IPS-NIHi7 (cell line): Measurements from ENCODE around the gene GUCY1A2.
"Not testable (repeated sequence)": the region's sequence is repeated elsewhere in the genome, so short reads cannot be mapped to it uniquely, and the experiment has no call there.

Experiments used
- DNase-seq: peaks from one replicate; pipeline ENCODE4 v3.0.0; 2012; ENCODE audit warnings: mixed read lengths; ENCODE audit errors: extremely low spot score

The GUCY1A2 gene

DNA sequence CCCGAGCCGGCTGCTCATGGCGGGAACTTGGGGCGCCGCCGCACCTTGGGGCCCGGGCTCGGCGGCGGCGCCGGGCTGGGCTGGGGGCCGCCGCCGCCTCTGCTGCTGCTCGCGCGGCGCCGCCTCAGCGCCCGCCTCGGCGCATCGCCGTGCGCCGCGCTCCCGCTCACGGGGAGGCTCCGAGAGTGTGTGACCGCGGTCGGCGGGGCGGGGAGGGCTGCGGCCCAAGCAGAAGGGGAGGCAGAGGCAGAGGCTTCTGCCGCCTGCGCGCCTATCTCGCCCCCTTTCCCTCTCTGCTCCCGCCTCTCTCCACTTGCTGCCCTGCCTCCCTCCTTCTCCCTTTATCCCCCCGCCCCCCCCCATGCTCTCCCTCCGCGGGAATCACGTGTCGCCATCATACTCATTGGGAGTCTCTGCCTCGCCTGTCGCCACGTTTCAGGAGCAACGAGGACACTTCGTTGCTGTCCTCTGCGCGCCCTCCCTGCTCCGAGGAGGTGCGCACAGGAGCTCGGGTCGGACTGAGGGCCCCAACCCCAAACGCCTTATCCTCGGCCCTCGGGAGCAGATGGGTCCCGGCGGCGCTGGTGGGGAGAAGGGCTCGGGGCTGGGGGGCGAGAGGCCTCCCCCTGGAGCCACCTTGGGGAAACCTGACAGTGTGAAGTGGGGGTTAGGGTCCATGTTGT is at the start of gene GUCY1A2:
TSS of gene GUCY1A2 (minus strand) at position 258 of the 683 bp plus-strand sequence. CDS start 421 bp downstream, outside the sequence.
- peak; percentile 24 for DNase-seq

GRCh38 chr11:107054391-107054790 is 36.1 kb upstream of the GUCY1A2 start:
- DNase-seq = no peak

- not testable (repeated sequence) for DNase-seq
These were observed 33.1 kb upstream of the GUCY1A2 start for GRCh38 chr11:107051332-107051731.

GRCh38 chr11:107050899-107051298 is 32.6 kb upstream of the GUCY1A2 start:
- not testable (repeated sequence) for DNase-seq

DNA sequence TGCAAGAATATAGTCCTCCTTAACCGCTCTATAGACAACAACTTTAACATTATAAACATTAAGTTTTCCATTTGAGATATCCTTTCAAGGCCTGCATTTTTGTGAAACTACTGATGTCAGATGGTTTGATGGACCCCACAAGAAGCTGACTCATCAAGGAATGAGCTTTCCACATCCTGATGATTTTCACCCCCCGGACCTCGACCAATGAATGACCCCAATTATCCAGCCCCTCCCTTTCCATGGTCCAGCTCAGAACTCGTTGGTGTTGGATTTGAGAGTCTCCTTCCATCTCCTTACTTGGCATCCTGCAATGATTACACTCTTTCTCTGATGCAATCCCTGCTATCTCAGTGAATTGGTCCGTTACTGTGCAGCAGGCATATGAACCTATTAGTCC is 31.8 kb upstream of the GUCY1A2 start:
- no peak for DNase-seq

GRCh38 chr11:107044503-107044902 is 26.2 kb upstream of the GUCY1A2 start:
- DNase-seq = no peak

GRCh38 chr11:107043242-107044006 is 25.1 kb upstream of the GUCY1A2 start:
- DNase-seq = no peak

DNA sequence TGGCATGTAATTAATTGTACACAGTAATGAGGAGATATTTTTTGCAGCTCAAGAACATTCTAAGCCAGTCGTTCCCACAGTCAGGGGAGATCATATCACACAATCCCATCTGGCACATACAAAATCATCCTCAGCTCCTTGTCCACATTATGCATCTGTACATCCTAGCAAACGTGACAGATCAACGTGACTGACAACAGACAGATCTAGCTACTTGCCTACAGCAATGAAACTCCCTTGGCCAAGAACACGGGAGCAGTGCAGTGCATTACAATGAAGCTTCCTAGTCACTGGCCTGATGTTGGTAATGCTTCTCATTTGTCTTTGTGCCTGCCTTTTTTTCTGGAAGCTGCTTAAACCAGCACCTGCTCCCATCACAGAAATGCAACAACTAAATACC is 24.5 kb upstream of the GUCY1A2 start:
- no peak for DNase-seq

- DNase-seq = no peak
These were observed 22.8 kb upstream of the GUCY1A2 start for GRCh38 chr11:107041088-107041444.

GRCh38 chr11:107040433-107041087 is 22.3 kb upstream of the GUCY1A2 start:
- no peak for DNase-seq

DNA sequence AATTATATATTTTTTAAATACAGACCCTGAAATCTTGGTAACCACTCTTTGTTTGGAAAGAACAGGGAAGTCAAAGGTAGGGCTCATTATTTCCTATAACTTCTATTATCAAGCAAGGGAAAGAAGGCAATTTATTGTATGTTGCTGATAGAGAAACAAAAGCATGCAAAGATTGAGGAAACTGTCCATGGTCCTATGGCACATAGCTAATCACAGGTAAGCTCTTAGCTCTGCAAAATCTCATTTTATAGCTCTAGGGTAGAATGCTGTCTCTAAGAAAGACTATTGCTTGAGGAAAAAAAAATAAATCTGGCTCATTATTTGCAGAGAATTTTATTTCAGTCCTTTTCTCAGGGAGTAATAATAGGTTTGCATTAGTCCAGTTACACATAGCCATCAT is 7.4 kb upstream of the GUCY1A2 start:
- no peak for DNase-seq

DNA sequence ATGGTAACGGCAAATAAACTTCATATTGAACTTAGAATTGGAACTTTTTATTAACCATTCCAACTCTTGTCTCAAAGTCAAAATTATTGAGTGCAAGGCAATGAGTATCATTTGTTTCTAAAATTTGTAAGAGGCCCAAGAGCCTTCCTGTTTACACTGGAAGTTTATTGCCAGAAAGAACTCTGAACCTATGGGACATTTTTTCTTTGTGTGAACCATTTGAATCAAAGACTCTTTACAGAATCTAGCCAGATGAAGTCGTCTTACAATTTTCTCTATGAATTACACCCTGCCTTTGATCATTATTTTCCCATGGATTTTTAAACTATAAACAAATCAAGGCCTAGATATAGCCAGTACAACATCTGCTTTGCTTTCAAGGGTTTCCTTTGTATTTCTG is 2.3 kb upstream of the GUCY1A2 start:
- no peak for DNase-seq

DNA sequence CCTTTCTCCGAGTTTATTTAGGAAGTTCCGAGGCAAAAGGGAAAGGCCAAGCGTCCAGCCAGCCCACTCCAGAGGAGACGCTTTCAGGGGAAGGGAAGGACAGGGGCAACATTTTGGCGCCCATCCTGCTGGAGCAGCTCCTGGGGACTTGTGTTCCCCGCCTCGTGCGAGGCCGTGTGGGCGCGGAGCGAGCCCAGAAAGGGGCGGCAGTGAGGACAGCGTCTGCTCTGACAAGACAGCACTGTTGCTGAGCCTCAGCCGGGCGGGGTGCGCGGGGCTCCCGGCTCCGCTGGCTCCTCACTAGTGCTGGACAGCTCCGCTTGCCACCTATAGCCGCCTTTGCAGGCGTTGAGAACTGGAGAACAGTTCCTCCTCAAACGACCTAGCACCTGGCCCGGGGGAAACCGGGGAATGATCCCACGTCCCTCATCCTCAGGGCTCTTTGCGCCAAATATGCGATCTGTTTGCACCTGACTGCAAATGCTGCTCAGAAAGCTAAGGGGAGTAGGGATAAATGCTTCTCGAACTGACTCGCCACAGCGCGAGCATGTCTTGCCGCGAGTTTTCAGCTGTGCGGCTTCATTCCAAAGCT is 722 bp upstream of the GUCY1A2 start:
- DNase-seq = peak; percentile 89

DNA sequence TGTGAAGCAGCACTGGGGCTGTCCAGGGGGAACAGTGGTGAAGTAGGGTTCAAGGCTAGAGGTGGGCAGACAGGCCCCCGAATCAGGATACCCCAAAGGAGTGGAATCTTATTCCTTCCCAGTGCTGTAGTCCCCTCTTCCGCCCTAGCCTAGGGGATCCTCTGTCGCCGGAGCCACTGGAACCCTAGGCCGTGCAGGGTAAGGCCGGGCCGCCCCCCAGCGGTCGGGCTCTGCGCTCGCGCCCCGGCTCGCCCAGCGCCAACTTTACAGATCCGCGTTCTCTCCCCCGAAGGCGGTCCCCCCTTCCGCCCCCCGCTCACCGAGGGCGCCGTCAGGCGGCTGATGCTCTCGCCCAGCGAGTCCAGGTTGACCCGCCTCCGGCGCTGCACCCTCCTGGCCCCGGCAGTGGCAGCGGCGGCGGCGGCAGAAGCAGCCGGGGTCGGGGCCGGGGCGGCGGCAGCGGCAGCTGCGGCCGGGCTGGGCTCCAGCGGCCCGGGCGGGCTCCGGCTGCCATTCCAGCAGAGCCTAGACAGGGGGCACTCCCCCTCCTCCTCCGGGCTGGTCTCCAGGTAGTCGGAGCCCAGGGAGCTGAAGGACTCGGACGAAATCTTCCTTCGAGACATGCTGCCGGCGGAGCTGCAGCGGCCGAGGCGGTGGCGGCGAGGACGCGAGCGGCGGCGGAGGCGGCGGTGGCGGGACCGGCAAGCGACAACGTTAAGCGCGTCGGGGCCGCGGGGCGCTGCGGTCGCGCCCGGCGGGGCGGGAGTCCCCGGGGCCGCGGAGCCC is 650 bp downstream of the GUCY1A2 start:
- DNase-seq = peak; percentile 76

DNA sequence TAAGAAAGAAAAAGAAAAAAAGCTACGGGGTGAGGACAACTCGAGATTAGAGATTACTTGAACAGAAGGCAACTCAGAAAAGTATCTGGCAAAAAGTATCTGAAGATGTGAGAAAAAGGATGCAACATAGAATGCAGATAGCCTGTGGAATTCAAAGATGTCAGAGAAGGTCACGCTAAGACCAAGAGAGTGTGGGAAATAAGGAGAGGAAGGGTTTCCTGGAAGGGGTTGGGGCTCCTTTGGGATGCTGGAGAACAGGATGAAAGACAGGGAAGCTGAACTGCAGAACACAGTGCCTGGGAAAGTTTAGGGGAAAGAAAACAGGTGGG is 1.2 kb downstream of the GUCY1A2 start:
- no peak for DNase-seq

- no peak for DNase-seq
These were observed 3.4 kb downstream of the GUCY1A2 start for GRCh38 chr11:107014871-107015270.

DNA sequence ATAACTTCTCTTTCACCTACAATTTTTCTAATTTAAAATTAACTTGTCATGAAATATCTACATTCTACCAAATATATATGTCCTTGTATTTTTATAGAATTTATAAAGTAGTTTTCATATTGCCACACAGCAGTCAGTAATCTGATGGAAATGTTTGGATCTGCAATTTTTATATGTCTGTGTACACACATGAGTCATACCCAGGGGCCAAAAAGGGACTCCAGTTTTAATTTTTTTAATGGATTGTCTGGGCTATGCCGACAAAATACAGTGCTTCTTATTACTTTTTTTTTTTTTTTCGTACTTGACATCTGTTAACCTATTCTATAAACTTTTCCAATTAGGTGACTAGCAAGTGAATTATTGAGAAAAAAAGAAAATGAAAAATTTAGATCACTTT is 6.3 kb downstream of the GUCY1A2 start:
- DNase-seq = no peak

DNA sequence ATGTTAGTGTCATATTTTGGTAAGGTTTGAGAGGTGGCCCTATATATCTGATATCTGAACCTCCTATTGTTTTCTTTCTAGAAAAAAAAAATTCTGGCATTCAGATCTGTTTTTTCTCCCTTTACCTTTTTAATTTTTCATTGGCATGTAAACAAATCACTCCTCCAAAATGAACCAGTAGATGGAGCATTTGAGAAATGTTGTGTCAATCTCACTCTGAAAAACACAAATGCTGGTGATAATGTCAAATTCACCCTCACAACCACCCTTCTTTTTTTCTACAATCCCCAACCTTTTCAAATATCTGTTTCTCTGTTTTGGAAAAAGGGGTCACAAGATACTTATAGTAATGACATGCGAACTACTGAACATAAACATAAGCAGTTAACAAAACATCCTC is 9.1 kb downstream of the GUCY1A2 start:
- DNase-seq = no peak

DNA sequence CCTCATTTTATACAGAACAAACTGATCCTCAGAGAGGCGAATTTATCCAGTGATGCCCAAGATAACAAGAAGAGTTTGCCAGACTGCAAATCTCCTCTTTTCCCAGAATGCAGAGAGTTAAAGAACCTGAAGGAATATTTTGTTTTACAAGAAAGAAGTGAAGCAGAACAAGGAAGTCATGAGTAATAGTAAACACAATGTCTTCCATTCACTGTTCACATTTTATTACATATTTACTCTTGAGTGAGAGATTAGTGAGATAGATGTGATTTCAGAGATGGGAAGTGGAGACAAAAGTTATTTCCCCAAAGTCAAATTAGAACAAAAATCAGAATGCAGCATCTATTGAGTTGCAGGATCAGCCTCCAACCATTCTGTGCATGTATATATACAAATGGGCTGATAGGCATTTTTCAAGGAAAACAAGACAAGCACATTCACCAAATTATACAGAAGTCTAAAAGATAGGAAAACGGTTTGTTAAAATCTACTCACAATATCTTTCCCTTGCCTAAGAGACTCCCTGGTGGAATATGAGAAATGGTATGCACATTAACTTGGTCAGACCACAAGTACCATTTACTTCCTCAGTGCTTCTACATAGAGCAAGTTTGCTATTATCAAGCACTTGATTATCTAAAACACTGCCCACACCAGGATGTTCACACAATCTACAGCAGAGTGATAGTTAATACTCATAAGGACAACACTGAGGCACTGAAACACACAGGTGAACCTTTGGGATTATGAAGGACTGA is 12.0 kb downstream of the GUCY1A2 start:
- no peak for DNase-seq

DNA sequence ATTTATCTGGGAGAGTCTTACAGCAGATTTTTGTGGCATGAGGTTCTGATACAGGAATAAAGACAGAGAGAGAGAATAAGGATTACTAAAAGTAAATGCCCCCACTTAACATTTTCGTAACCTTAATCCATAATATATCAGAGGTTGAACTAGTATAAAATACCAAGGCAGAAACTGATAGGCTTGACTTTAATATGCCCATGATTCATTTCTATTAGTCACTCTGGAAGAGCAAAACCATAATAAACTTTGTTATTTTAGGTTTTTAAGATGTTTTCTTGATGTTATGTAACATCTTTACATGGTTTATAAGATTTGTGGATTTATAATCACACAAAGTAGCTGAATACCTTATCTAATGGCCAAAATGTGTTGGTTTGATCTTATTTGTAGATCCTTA is 19.1 kb downstream of the GUCY1A2 start:
- DNase-seq = no peak

DNA sequence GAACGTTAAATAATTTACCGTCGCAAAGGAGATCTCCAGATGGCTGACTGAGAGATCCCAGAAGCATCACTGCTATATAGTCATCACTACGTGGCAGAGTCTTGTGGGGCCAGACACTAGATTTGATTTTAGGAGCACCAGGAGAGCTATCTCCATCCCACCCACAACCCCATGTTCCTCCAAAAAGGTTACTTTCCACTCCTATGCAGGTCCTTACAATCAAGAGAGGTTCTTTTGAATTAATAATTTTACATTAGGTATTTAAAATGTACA is 19.4 kb downstream of the GUCY1A2 start:
- DNase-seq = no peak
